HG02623 (cell line): Measurements from ENCODE around the gene FYN.

Source experiments
- ATAC-seq: cut with Tn5 transposase; IDR thresholded peaks from one replicate; pipeline ENCODE4 v1.9.1; 2021; ENCODE audit warnings: moderate library complexity; ENCODE audit not compliant: unreplicated experiment

FYN gene

DNA sequence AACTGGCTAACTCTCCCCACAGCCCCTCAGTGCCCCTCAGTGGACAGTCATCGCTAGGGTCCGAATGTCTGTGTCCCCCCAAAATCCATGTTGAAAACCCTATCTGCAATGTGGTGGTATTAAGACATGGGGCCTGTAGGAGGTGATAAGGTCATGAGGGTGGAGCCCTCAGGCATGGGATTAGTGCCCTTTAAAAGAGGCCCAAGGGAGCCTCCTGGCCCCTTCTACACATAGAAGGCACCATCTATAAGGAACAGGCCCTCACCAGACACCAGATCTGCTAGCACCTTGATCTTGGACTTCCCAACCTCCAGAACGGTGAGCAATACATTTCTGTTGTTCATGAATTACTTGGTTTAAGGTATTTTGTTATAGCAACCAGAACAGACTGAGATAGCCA, 260.9 kb downstream of the FYN start:
- no peak for ATAC-seq

DNA sequence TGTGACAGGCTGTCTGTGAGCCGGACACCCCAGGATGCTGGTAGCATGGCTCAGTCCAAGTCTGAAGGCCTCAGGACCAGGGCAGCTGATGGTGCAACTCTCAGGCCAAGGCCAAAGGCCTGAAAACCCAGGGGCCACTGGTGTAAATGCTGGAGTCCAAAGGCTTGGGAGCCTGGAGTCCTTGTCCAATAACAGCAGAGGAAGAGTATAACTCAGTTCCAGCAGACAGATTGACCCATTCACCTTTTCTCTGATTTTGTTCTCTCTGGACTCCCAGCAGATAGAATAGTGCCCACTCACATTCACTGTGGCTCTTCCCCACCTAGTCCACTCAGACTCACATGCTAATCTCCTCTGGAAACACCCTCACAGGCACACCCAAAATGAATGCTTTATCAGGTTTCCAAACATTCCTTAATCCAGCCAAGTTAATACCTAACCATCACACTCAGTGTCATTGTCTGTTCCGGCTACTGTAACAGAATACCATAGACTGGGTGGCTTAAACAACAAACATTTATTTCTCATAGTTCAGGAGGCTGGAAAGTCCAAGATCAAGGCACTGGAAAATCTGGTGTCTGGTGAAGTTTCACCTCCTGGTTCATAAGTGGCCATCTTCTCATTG, 262.6 kb downstream of the FYN start:
- ATAC-seq: no peak
